GM19397 (cell line): ENCODE measurements around the gene ABHD12.

Experiments used
- ATAC-seq: cut with Tn5 transposase; IDR thresholded peaks from one replicate; pipeline ENCODE4 v1.9.1; 2021; ENCODE audit warnings: mild to moderate bottlenecking, moderate library complexity; ENCODE audit not compliant: unreplicated experiment

Gene ABHD12

DNA sequence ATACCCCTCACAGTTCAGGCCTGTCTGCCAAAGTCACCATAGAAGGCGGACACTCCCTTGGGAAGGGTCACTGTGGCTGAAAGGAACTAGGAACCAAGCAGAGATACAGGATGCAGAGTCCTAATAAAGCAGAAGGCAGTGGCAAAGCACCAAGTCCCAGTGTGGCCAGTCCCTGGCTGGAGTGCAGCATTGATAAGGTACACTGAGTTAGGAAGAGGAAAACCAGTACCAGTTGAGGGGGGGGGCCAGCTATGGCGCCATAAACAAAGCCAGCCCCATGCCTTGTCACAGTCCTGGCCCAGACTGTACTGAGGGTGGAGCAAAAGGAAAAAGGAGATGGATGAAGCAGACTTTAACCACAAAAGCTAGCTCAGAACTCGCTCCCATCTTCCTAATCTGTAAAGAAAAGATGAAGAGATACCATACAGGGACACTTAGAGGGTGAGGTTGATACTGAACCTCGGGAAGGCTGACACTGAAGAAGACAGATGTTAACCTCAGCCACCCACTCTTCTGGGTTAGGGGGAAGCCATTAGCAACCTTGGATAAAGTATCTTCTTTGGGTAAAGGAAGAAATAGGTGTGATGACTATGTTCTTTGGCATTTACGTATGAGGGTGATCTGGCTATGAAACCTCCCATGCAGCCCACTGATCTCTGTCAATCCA is 7.8 kb downstream of the ABHD12 start:
- ATAC-seq: no peak

DNA sequence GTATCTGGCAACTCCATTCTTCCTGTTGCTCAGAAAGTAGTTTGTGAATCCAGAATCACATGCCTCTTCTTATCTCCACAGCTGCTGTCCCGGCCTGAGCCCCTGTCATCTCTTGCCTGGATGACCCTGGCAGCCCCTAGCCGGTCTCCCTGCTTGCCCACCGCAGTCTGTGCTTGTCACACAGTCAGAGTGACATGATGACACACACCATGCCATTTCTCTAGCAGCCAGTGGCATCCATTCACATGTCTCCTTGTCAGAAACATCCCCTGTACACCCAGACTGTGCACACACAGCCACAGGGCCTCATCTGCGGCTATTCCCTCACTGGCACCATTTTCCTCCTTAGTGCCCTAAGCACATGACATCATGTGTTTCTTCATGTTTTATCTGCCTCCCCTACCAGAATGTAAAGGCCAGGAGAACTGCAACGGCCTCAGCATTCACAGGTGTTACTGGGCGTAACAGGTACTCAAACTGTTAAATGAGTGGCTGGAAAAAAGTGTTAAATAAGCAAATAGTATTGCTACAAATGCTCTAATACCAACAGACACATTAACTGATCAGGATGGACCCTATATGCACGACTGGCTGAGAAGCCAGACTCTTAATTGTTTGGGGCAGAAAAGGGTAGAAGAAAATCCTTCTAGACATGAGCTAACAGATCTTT is 9.6 kb downstream of the ABHD12 start:
- no peak for ATAC-seq

DNA sequence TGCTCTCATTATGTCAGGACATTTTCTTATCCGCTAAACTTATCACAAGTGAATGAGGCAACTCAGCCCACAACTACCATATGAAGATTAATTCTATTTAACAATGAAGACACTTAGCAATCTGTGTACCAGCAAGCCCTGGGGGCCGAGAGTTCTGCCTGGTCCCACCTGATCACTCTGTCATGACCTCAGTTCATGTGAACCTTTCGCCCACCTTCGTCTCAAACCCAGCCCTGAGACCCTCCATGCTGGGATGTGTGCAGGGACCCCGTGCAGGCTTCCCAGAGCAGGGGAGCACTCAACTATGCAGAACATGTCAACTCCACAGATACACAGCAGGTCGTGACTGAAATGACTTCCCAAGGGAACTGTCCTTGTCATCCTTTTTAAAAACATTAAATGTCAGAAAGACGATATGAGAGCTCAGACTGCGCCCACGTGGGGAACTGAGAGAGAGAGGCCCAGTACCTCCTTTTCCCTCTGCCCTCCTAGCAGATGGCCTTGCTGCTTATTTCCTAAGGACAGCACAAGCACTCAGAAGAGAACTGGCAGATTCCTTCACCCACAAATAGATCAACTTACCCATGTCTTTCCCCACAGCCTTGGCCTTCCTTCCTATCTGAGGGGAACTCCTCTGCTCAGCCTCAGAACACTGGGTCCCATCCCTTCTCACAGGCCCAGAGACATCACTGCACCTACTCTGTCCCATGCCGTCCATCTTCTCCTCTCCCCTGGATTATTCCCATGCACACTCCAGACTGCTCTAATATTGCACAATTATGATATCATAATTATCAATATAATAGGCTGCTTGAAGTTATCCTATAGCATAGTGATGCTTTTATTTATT is 11.5 kb downstream of the ABHD12 start:
- no peak for ATAC-seq

DNA sequence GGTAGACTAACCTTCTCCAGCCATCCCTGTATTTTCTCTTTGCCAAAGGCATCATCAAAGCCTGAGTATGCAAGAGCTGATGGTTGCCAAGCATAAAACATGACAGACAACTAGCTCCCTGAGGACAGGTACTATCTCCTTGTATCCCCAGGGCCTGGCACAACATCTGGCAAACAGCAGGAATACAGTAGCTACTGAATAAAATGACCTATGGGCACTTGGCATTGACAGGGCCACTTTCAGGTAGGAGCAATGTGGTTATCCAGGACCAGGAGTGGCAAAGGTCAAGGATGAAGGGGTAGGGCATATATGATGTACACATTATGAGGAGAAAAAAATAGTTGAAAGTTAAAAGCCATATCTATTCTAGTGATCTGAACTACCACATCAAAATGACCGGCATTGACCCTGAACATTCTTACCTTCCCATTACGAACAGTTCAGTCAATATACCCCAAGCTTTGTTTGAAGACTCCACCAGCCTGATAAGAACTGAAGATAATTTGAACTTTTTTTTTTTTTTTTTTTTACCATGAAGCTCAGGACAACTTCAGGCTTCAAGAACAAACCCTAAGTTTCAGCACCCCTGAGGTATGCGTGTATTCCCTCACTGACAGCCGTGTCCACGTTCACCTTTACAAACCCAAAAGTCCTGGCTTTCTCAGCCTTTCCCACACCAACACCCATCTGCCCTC is 12.3 kb downstream of the ABHD12 start:
- ATAC-seq: no peak

DNA sequence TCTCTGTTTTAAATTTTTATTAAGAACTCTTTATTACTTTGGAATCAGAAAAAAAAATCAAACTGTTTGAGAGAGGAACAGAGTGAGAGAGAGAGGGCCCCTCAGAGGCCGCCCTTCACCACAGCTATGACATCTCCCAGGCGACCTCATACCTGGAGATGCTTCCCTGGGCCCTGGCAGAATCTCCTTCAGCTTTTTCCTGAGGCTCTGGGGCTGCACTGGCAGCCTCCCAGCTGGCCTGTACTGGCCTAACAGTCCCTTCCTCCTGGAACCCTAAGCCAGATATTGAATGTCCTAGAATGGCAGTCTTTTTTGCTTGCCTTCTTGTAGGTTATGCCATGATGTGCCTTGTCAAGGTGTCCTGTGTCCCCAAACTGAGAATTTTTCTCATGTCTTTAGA is 13.7 kb downstream of the ABHD12 start:
- ATAC-seq: no peak

DNA sequence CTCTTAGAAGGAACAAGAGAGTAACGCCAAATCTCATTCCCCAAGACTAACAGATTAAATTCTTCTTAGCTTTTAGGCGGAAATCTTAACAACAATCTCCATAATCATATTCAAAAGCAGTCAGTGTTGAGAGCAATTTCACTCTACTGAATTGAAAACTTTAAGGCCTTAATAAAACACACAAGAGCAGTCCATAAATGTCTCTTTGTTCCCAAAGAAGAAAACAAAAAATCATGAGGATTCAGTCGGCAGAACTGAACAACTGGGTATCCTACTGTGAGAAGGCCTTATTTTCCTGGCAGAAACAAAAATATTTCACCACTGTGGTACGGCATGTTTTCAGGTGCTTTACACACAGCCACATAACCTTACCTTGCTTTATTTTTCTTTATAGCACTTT is 14.4 kb downstream of the ABHD12 start:
- ATAC-seq: no peak

DNA sequence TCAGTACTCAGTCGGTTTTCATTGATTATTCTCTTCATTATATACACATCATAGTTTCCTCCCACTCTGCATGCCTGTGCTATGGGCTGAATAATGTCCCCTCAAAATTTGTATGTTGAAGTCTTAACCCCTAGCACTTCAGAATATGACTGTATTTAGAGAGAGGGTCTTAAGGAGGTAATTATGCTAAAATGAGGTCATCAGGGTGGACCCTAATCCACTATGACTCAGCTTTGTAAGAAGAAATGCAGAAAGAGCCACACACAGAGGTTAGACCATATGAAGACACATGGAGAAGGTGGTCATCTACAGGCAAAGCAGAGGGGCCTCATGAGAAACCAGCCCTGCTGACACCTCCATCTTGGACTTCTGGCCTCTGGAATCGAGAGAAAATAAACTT is 15.8 kb downstream of the ABHD12 start:
- ATAC-seq: no peak

DNA sequence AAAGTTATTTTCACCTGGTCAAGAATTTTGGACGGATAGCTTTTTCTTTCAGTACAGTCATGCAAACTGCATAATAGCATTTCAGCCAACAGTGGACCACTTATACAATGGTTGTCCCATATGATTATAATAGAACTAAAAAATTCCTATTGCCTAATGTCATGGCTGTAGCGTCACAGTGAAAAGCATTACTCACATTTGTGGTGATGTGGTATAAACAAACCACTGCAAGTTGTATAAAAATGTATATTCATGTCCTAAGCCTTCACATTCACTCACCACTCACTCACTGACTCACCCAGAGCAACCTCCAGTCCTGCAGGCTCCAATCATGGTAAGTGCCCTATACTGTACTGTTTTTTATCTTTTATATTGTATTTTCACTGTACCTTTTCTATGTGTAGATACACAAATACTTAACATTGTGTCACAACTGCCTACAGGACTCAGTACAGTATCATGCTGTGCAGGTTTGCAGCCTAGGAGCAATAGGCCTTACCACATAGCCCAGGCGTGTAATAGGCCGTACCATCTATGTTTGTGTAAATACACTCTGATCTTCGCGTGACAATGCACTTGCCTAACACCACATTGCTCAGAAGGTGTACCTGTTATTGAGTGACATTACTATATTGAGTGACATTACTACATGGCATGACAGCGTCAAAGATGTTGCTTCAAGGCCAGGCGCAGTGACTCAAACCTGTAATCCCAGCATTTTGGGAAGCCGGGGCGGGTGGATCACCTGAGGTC is 17.9 kb downstream of the ABHD12 start:
- ATAC-seq: no peak

DNA sequence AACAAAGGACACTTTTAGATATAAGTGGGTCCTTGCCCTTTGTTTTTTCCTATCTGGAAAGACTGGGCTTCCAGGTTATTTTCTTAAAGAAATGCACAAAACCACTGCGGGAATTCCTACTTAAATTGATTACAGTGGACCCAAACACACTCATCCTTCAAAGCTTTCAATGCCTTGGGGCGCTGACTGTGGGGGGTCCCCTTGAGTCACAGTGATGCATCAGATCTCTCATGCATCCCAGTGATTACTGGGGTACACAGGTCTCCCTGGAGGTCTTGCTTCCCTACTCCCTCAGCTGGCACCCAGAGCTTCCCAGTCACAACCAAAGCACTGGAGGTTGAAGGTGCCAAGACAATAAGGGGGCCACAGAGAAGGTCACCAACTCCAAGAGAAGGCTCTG is 20.7 kb downstream of the ABHD12 start:
- no peak for ATAC-seq

DNA sequence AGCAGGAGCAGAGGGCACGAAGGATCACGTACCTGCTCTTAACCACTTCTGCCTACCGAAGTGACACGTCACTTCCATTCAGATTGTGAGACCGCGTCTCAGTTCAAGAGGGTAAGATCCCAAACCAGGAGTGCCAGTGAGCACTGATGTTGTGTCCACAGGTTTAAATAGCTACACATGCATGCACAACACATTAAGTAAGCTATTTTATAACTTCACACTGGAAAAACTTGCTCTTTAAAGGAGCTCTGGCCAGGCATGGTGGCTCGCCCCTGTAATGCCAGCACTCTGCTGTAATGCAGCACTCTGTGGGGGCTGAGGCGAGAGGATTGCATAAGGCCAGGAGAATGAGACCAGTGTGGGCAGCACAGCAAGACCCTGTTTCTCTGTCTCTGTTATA is 21.1 kb downstream of the ABHD12 start:
- ATAC-seq: no peak

DNA sequence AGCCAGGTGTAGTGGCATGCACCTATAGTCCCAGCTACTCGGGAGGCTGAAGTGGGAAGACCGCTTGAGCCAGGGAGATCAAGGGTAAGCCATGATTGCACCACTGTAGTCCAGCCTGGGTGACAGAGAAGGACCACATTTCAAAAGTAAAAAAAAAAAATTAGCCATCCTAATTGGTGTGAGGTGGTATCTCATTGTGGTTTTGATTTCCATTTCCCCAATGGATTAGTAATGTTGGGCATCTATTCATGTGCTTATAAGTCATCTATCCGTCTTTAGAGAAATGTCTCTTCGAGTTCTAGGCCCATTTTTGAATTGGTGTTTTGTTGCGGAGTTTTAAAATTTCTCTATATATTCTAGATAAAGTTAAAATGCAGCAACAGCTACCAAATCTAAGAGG is 21.7 kb downstream of the ABHD12 start:
- ATAC-seq: no peak

DNA sequence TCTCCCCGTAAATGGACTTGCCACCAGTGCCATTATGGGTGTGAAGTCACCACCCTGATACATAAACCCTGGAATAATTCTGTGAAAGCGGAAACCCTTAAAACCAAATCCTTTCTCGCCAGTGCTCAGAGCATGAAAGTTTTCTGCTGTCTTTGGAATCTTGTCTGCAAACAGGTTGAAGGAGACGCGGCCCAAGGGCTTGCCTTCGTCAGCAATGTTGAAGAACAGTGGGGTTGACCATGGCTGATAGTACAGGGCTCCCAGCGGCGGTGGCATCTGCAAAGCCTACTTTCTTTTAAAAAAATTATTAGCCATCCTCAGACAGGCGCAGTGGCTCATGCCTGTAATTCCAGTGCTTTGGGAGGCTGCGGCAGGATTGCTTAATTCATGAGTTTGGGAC is 22.1 kb downstream of the ABHD12 start:
- no peak for ATAC-seq

DNA sequence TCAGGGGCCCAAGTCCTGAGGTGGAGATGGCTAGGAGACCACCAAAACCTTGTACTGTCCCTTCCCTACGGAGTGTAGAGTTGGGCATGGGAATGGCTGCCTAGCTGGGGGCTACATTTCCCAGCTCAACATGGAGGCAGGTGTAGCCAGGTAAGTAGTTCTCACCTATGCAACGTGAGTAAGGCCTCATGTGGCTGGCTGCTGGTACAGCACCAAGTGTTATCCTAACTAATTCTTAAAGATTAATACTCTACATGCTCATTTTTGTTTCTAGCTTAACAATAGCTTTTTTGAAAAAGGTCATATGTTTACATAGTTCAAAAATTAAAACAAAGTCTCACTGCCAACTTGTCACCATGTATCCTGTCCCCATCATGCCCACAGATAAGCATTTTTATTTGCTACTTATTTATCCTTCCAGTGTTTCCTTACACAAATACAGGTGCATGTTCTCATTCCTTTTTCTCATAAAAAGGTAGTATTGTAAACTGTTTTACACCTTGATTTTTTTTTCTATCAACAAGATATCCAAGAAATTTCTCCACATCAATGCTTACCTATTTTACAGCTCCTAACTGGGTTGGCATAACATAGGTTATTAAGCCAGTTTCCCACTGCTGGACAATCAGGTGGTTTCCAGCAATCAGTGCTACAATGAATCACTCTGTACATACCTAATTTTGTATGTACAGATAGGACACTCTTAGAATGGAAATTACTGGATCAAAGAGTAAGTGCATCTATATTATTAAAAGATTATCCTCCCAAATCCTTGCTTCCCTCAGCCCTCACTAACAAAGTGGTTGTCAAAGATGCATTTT is 25.5 kb downstream of the ABHD12 start:
- no peak for ATAC-seq

DNA sequence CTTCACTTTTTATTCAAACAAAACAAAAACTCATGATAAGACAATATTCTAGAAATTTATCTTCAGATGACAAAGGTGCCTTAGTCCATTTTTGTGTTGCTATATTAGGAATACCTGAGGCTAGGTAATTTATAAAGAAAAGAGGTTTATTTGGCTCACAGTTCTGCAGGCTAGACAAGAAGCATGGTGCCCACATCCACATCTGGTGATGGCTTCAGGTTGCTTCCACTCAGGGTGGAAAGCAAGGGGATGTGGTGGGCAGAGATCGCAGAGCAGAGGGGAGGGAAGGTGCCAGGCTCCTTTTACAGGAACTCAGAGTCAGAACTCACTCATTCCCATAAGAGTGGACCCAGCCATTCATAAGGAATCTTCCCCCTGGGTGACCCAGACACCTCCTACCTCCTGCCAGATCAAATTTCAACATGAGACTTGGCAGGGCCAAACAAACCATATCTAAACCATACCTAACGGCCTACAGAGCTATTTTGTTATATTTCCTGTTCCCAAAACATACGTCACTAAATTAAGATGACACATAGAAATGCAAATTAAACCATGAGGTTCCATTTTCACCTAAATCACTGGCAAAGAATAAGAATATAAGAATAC is 26.4 kb downstream of the ABHD12 start:
- no peak for ATAC-seq

DNA sequence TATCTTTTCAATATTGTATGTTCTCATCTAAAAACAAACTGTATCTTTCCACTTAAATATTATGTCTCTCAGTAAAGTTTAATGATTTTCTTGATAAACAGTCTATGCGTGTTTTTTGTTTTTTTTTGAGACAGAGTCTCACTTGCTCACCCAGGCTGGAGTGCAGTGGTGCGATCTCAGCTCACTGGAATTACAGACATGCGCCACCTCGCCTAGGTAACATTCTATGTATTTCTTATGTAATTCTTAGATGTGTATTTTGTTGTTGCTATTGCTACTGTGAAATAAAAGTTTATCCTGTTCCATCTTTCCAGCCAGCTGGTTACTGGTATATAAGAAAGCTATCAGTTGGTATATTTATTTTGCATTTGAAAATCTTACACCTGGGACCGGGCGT is 29.4 kb downstream of the ABHD12 start:
- ATAC-seq: no peak

DNA sequence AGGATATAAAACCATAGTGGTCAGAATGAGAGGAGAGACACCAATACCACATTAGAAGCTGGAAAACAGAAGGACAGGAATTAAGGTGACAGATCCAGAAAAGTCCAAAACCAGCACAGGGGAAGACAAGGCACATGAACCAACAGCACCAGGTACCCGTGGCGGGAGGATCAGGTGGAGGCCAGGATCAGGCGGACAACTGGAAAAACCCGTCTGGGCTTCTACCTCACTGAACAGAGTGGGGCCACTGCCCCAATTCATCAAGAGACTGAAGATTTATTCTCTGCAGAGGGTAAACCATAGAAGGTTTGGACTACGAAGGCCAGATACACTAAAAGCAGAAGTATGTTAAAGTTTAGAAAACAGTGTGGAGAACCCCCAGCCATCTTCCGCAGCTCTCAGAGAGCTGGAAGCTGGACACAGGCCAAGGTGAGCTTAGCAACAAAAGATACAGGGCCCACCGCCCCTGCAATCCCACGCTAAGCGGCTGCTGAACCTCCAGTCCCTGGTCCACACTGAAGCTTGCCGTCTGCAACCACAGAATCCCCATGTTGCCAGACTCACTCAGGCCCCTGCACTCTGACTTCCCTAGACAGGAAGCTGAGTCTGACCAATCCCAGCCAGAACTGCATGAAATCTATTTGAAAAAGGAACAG is 29.9 kb downstream of the ABHD12 start:
- no peak for ATAC-seq

DNA sequence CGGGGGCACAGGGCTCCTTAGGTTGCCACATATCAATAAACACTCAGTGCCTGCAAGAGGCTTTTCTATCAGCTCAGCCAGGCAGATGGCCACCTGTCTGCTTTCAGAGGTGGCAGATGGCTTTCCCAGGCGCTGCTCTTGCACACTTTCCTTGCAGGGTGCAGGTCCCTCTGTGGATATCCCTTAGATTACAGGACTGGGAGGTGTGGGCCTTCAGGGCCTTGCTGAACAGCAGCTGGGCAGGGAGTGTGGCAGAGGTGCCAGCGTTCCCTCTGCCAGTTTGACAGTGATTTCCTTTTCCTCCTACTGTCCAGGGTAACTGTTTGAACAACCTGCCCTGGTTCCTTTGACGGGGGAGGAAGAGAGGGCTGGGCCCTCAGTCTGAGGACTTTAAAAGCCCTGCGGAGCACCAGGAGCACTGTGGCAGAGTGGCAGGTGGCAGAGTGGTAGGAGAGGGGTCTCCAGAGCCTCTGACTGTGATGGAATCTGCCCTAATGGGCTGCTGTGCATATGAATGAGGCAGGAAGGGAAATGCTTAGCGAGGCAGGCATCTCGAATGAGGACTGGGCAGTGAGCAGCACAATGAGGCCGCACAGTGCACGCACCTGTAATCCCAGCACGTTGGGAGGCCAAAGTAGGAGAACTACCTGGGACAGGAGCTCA is 34.2 kb downstream of the ABHD12 start:
- no peak for ATAC-seq

DNA sequence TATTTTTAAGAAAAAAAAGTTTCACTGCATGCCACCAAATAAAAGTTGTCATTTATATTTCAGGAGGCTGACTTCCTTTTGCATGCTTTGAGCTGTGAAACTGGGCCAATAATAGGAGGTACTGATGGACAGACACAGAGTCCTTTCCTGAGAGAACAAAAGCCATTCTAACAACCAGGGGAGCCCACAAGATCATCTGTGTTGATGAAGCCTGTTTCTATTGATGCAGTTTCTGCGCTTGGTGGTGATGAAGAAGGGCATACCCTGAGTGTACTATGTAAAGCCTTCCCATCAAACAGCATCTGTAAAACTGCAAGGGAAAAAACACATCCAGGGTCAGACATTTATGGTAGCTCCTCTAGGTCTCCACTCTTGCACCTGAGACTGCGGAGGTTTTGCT is 34.8 kb downstream of the ABHD12 start:
- ATAC-seq: no peak
